GM21786 (cell line): ENCODE results near the gene ANKRD11.
"Not testable (repeated sequence)": the region's sequence is repeated elsewhere in the genome, so short reads cannot be mapped to it uniquely, and the experiment has no call there.

Experiments used
- ATAC-seq: cut with Tn5 transposase; IDR thresholded peaks from one replicate; pipeline ENCODE4 v1.9.1; 2021; ENCODE audit not compliant: unreplicated experiment

The ANKRD11 gene

DNA sequence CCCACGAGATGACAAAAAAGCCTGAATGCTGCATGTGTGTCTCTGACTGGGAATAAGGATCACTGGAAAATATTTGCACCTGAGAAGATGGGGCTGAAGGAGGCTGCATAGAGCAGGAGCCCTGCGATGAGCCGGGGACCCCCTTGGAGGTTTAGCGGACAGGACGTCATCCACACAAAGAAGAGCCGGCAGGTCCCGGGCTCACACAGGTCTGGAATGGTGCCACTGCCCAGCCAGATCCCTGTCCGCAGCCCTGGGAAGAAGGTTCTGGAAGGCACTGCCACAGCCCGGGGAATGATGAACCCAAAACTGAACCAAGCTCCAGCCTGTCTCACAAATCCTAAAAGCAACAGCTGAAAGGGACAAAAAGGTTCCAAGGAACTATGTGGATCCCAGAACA lies 101.8 kb downstream of the ANKRD11 start:
- ATAC-seq, result no peak

- ATAC-seq, result no peak
Measured at GRCh38 chr16:89386306-89387185, 103.8 kb downstream of the ANKRD11 start.

GRCh38 chr16:89385712-89386111 lies 104.6 kb downstream of the ANKRD11 start:
- ATAC-seq, result no peak

DNA sequence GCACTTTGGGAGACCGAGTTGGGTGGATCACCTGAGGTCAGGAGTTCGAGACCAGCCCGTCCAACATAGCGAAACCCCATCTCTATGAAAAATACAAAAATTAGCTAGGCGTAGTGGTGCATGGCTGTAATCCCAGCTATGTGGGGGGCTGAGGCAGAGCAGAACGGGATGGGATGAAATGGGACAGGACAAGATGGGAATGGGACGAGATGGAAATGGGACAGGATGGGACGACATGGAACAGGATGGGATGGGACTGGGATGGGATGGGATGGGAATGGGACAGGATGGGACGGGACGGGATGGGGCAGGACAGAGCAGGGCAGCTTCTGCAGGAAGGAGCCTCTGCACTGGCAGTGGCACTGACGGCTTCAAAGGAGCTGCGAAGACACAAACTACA lies 106.1 kb downstream of the ANKRD11 start:
- ATAC-seq, result no peak

GRCh38 chr16:89383095-89384003 lies 107.0 kb downstream of the ANKRD11 start:
- ATAC-seq, result no peak

DNA sequence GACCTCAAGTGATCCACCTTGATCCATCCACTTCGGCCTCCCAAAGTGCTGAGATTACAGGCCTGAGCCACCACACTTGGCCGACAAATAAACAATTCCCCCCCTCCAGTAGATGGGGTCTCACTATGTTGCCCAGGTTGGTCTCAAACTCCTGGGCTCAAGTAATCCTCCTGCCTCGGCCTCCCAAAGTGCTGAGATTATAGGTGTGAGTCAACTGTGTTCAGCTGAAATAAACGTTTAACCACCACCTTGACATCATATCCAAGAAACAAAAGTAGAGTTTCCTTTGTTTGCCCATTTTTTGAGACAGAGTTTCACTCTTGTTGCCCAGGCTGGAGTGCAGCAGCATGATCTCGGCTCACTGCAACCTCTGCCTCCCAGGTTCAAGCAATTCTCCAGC lies 107.8 kb downstream of the ANKRD11 start:
- not testable (repeated sequence) for ATAC-seq

- no peak for ATAC-seq
Measured at GRCh38 chr16:89381788-89382187, 108.6 kb downstream of the ANKRD11 start.

DNA sequence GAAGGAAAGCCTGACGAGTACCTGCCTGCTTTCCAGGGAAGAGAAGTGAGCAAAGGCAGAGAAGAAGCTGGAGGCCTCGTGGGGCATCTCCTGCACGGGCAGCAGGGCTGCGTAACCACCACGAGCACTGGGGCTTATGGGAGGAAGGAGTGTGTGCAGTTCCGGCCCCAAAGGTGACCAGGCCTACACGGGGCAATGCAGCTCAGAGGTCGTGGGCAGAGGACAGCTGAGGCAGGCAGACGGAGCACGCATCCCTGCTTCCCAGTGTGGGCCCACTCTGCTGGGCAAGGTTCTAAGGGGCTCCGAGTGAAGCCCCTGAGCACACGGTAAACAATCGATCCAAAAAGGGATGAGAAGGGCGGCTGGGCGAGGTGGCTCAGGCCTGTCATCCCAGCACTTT lies 109.7 kb downstream of the ANKRD11 start:
- no peak for ATAC-seq

- no peak for ATAC-seq
Measured at GRCh38 chr16:89378947-89379771, 111.2 kb downstream of the ANKRD11 start.

DNA sequence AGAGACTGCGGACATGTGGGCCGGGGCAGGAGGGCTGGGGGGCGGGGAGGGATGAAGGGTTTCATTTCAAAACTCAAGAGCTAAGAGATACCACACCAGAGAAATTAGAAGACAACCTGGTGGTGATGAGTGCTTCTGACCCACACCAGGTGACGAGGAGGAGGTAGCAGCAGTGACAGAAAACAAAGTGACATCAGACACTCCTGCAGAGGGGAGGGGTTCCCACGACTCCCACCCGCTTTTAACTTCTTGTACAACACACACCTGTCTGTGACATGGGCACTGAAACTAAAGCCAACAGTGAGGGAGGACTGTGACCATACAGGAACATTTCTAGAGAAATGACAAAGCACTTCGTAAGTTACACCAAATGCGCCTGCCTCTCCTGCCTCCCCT lies 112.9 kb downstream of the ANKRD11 start:
- no peak for ATAC-seq

- ATAC-seq, result no peak
Measured at GRCh38 chr16:89376812-89377452, 113.4 kb downstream of the ANKRD11 start.

- no peak for ATAC-seq
Measured at GRCh38 chr16:89375686-89376085, 114.7 kb downstream of the ANKRD11 start.

DNA sequence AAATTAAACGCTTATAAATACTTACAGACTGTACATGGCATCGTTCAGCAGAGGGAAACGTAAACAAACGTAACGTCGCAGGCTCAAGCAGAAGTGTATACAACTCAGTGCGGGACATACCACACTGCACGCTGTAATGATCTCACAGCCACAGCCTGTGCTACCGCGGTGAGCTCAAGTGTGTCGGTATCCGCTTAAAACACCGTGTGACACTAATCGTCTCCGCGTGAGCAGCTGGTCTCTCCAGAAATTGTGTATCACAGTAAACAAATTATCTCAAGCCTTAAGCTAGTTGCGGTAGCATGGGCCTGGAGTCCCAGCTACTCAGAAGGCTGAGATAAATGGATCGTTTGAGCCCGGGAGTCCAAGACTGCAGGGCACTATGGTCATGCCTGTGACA lies 115.3 kb downstream of the ANKRD11 start:
- peak; percentile 48 for ATAC-seq

DNA sequence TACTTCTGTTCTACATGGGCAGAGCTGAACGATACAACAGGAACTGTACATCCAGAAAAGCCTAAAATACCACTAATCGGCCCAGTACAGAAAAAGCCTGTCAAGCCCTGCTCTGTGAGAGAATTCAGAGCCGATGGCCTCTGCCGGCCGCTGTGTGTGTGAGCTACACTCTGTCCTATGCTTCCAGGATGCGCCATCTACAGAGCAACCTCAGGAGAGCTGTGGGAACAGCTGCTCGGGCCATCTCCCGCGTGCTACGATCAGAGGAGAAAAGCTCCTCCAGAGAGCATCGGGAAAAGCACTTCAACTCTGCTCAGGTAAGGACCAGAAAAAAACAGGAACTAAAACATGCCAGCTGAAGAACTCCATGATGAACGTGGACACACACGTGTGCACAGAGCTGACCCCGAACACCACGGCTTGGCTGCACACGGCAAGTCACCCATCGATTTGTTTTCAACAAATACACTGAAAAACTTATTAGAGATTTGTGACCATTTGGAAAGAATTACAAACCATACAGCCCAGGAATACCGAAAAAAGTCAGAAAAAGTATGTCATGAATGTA lies 115.9 kb downstream of the ANKRD11 start:
- no peak for ATAC-seq

GRCh38 chr16:89373355-89374110 lies 116.8 kb downstream of the ANKRD11 start:
- ATAC-seq, result no peak

GRCh38 chr16:89371968-89372634 lies 118.3 kb downstream of the ANKRD11 start:
- no peak for ATAC-seq

DNA sequence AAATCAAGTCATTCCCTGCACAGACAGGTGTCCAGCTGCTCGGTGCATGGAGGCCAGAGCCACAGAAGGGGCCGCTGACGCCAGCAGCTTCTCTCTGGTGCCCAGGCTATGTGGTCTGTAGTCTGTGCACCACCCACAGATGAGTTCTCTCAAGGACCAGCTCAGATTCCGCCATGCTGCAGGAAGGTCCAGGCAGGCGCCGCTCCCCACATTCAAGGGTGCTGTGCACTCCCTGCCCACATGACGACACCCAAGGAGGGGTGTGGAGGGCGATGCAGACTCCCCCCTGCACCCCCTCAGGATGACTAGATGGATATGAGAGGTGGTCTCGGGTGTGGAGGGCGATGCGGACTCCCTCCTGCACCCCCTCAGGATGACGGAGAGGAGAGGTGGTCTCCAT lies 119.0 kb downstream of the ANKRD11 start:
- no peak for ATAC-seq

DNA sequence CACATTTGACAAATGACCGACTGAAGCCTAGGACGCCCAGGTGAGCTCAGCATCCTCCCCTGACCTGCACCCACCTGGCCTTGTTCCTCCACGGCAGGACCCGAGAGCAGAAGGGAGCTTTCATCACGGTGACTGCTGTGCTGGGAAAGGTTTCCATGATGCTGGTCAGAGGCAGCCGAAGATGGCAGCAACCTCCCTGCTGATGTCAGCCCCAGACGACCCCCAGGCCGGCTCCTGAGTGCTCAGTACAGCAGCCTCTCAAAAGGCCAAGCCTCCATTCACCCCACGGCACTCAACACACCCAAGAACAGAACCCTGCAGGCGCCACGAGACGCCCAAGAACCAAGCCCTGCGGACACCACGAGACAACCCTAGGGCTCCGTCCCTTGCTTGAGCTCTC lies 119.8 kb downstream of the ANKRD11 start:
- no peak for ATAC-seq

DNA sequence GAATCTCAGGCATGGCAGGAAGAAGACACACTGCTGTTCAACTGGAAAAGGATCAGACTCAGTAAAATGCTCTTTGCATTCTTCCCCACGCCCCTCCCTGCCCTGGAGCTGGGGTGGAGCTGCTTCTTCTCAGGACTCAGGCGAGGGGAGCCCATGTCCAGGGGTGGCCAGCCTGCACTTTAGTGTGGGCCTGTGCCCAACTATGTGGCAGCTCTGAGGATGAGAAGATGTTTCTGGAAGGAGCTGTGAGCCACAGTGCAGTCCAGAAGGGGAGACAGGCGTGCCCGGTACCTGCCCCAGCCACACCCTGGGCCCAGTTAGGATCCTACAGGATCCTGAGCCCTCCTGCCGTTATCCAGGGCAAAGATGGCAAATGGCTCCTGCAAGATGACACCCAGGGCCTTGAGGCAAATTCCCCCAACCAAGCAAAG lies 120.3 kb downstream of the ANKRD11 start:
- no peak for ATAC-seq
